Brain microvascular endothelial cell (primary cell): ENCODE measurements around the gene ADARB2.

Source experiments
- DNase-seq: peaks from one replicate; pipeline ENCODE4 v3.0.0-alpha.2; 2020
- H3K27ac ChIP-seq: fragments of 250-450 bp; sonication (Bioruptor Pico); 2 replicates; pipeline ENCODE4 v1.5.1; 2020; ENCODE audit warnings: mild to moderate bottlenecking, moderate library complexity
- H3K27me3 ChIP-seq: fragments of 250-450 bp; sonication (Bioruptor Pico); replicated peaks from 2 replicates; pipeline ENCODE4 v1.5.1; 2020; ENCODE audit warnings: mild to moderate bottlenecking
- H3K36me3 ChIP-seq: fragments of 250-450 bp; sonication (Bioruptor Pico); replicated peaks from 2 replicates; pipeline ENCODE4 v1.5.1; 2020; ENCODE audit warnings: mild to moderate bottlenecking
- H3K4me3 ChIP-seq: 2 replicates; pipeline ENCODE4 v1.5.1; 2011; ENCODE audit warnings: low read depth, mild to moderate bottlenecking, control low read depth, low read length, moderate library complexity
- CTCF ChIP-seq: IDR thresholded peaks from 2 replicates; pipeline ENCODE4 v1.5.1; 2011; ENCODE audit warnings: low read depth, mild to moderate bottlenecking, moderate library complexity, low read length, control low read depth, inconsistent platforms; ENCODE audit errors: missing control alignments
- in situ Hi-C: cut with HindIII; loops from 2 replicates; pipeline ENCODE4 v1.10.0; 2017; ENCODE audit warnings: low sequenced_read_pairs, low pct_ligation_motif_present

ADARB2 gene

DNA sequence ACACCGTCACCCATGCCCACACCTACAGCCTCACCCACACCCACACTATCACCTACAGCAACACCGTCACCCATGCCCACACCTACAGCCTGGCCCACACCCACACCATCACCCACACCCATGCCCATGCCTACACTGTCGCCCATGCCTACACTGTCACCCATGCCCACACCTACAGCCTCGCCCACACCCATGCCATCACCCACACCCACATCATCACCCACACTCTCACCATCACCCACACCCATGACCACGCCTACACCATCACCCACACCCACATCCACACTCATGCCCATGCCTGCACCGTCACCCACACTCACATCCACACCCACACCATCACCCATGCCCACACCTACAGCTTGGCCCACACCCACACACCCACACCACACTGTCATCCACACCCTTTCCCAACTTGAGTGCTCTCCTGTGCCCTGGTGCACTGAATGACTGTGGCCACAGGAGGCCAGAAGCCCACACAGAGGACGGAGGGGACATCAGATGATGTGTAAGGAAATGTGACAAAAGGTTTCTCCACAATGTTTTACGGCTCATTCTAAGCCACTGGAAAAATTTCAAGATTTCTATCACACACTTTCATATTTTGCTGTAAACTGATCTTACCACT, 527.9 kb downstream of the ADARB2 start:
- TF ChIP-seq CTCF, result no peak
- Histone ChIP-seq H3K4me3 (no peak overlapping the region), H3K36me3 (no peaks in the 10 kb centered on the region), H3K27me3 (no peaks in the 10 kb centered on the region), H3K27ac (no peak overlapping the region)
- no peak for DNase-seq
- in situ Hi-C loops, result no loop called here

- Histone ChIP-seq H3K27ac (no peak overlapping the region), H3K27me3 (no peaks in the 10 kb centered on the region), H3K4me3 (no peak overlapping the region), H3K36me3 (no peaks in the 10 kb centered on the region)
- in situ Hi-C loops, result no loop called here
- DNase-seq, result no peak
- no peak for TF ChIP-seq CTCF
Measured at GRCh38 chr10:1208366-1209311, 528.7 kb downstream of the ADARB2 start.

DNA sequence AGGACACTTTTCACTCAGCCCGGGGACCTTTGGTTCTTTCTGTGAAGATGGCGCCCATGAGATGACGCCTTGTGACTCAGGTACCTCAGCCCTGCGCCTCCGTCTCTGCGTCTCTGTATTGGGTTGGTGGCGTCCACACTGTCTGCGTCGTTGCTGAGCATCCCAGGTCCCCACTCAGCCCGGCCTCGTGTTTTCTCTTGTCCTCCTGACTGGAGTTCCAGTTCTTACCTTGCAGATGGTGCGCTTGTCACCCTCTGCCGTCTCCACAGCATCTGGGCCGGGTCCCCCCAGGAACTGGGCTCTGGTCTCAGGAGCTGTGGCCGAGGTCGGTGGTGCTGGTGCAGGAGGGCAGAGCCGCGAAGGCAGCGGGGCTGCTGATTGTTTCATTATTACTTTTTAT, 530.7 kb downstream of the ADARB2 start:
- no peak overlapping the region for H3K4me3 ChIP-seq
- H3K27me3 ChIP-seq, result no peaks in the 10 kb centered on the region
- no peak overlapping the region for H3K27ac ChIP-seq
- TF ChIP-seq CTCF, result no peak
- DNase-seq, result no peak
- in situ Hi-C loops, result no loop called here
- no peaks in the 10 kb centered on the region for H3K36me3 ChIP-seq

DNA sequence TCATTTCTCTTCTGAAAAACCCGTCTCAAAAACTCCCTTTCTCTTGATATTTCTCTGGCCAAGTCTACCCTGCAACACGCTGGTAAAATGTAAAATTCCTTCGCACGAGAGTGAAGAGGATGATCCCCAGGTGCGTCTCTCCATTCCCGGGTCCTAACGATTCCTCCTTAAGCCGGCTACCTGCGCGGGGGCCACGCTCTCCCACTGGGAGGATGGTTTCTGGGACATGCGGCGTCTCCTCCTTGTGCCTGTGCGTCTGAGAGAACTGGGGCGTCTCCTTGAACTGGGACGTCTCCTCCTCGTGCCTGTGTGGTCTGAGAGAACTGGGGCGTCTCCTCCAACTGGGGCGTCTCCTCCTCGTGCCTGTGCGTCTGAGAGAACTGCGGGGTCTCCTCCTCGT, 531.2 kb downstream of the ADARB2 start:
- no peak overlapping the region for H3K27ac ChIP-seq
- no peaks in the 10 kb centered on the region for H3K27me3 ChIP-seq
- in situ Hi-C loops, result no loop called here
- no peak for TF ChIP-seq CTCF
- no peak overlapping the region for H3K4me3 ChIP-seq
- no peak for DNase-seq
- H3K36me3 ChIP-seq, result no peaks in the 10 kb centered on the region

GRCh38 chr10:1205450-1206030, 531.8 kb downstream of the ADARB2 start:
- in situ Hi-C loops, result no loop called here
- no peak overlapping the region for H3K27ac ChIP-seq
- no peak overlapping the region for H3K4me3 ChIP-seq
- no peaks in the 10 kb centered on the region for H3K27me3 ChIP-seq
- no peaks in the 10 kb centered on the region for H3K36me3 ChIP-seq
- DNase-seq, result no peak
- no peak for TF ChIP-seq CTCF
